GM18498 (cell line): ENCODE data around the gene SLAMF7.
"Not testable (repeated sequence)": the region's sequence is repeated elsewhere in the genome, so short reads cannot be mapped to it uniquely, and the experiment has no call there.

Experiments
- ATAC-seq: cut with Tn5 transposase; IDR thresholded peaks from one replicate; pipeline ENCODE4 v1.9.1; 2021; ENCODE audit warnings: mild to moderate bottlenecking, moderate library complexity; ENCODE audit not compliant: unreplicated experiment

SLAMF7 gene

GRCh38 chr1:160720356-160721085 is 18.5 kb upstream of the SLAMF7 start:
- ATAC-seq, result no peak

GRCh38 chr1:160721473-160721872 is 17.6 kb upstream of the SLAMF7 start:
- no peak for ATAC-seq

GRCh38 chr1:160722726-160723125 is 16.3 kb upstream of the SLAMF7 start:
- no peak for ATAC-seq

- ATAC-seq, result no peak
These were observed 15.7 kb upstream of the SLAMF7 start for GRCh38 chr1:160723332-160723731.

GRCh38 chr1:160724465-160725242 is 14.4 kb upstream of the SLAMF7 start:
- no peak for ATAC-seq

- peak; percentile 31 for ATAC-seq
These were observed 12.9 kb upstream of the SLAMF7 start for GRCh38 chr1:160726114-160726497.

- ATAC-seq, result peak; percentile 62
These were observed 12.3 kb upstream of the SLAMF7 start for GRCh38 chr1:160726498-160727315.

GRCh38 chr1:160727316-160727640 is 11.8 kb upstream of the SLAMF7 start:
- no peak for ATAC-seq

- ATAC-seq, result not testable (repeated sequence)
These were observed 7.5 kb upstream of the SLAMF7 start for GRCh38 chr1:160731564-160731963.

- ATAC-seq, result no peak
These were observed 7.1 kb upstream of the SLAMF7 start for GRCh38 chr1:160731990-160732389.

GRCh38 chr1:160733898-160734297 is 5.1 kb upstream of the SLAMF7 start:
- no peak for ATAC-seq

- no peak for ATAC-seq
These were observed 4.7 kb upstream of the SLAMF7 start for GRCh38 chr1:160734301-160734700.

- ATAC-seq, result no peak
These were observed 776 bp upstream of the SLAMF7 start for GRCh38 chr1:160738271-160738670.

GRCh38 chr1:160740133-160740688 is 1.2 kb downstream of the SLAMF7 start:
- ATAC-seq, result no peak

- no peak for ATAC-seq
These were observed 2.0 kb downstream of the SLAMF7 start for GRCh38 chr1:160741092-160741501.

GRCh38 chr1:160741612-160742348 is 2.7 kb downstream of the SLAMF7 start:
- ATAC-seq, result no peak

GRCh38 chr1:160742428-160743127 is 3.5 kb downstream of the SLAMF7 start:
- no peak for ATAC-seq

- ATAC-seq, result no peak
These were observed 4.2 kb downstream of the SLAMF7 start for GRCh38 chr1:160743266-160743665.

- ATAC-seq, result peak; percentile 42
These were observed 5.3 kb downstream of the SLAMF7 start for GRCh38 chr1:160744199-160744851.
